NOMO-1 (cell line): Measurements from ENCODE around the gene FHOD3.

ENCODE experiments used
- DNase-seq, 2 experiments: peaks; one replicate each; lab custom pipeline; 2025; ENCODE audit not compliant: unreplicated experiment in 2 of 2; lab: John Stamatoyannopoulos, UW

Gene FHOD3

DNA sequence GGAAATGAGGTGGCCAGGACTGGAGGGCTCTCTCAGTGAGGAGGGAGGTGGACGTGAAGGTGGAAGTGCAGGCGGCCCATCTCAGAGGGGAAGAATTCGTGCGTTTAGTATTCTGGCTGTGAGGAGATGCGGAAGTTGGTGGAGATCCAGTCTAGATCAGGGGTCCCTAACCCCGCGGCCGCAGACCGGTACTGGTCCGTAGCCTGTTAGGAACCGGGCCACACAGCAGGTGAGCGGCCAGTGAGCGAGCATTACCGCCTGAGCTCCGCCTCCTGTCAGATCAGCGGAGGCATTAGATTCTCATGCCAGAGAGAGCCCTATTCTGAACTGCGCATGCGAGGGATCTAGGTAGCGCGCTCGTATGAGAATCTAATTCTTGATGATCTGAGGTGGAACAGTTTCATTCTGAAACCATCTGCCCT lies 1.6 kb upstream of the FHOD3 start:
- no peak for DNase-seq

DNA sequence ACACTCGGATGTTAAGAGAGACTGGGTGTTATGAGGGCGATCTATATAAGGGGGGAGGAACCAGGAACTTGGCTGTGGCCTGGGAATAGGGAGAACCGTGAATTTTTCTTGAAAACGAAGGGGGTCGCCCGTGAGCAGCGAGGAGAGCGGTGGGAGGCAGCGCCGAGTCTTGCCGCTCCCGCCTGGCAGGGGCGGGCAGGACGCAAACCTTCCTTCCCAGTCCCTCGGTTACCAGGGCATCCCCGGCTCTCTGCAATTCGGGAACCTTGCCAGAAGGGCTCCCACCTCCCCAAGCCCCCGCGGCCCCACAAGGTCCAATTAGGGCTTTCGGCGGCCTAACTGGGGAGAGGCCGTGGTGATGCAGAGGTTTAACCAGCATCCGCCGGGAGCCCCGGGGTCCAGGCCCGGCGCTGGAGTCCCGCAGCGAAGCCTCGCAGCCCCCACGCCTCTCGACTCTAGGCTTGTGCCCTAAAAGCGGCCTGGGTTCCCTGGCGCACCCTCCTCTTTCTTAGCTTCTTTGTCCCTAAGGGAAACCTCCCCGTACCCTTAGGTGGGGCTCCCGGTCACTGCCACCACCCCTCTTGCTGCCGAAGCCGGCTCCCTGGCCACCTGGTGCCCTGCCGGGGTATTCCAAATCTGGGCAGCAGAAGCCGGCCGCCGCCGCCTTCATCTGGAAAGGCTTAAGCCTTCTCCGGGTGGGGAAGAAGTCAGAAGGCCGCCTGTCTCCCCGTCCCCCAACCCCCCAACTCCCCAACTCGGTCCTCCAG lies 680 bp upstream of the FHOD3 start:
- DNase-seq, result no peak

DNA sequence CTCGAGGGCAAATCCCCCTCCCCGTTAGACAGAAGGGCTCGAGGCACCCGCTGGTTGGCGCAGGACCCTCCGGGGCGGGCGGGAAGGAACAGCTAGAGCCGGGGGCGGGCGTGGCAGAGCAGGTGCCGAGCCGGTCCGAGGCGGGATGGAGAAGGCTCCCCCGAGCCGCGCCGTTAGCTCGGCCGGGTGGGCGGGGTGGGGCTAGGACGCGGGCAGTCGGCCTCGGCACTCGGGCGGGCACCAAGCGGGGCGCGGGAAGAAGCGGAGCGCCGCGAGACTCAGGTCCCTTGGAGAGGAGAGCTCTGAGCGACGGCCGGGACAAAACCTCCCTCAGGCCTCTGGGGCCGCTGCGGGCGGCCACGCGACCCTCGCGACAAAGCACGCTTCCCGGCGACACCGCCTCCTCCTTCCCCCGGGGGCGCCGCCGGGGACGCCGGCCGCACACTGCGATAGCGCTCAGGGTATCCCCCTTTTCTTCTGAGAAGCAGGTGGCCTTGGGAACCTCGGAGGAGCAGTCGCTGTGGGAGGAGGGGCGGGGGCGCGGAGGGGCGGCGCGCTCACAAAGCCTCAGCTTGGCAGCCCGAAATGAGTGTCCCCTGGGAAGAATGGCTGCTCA lies 721 bp downstream of the FHOD3 start:
- DNase-seq, result no peak

DNA sequence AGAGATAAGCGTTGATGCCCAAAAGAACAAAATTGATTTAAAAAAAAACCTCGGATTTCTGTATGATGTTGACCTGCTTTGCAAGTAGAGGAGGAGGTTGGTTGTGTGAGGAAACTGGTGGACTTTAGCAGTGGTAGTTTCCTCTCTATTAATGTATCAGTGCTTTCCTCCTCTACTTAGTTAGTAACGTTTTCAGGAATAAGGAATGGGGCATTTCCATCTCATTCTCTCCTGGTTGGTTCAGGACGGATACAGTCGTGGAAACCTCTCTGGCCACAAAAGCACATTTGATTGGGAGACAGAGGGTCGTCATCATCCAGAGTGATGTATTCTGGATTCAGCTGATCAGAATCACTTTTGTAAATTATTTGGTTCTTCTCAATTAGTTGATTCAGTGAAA lies 1.5 kb downstream of the FHOD3 start:
- no peak for DNase-seq

DNA sequence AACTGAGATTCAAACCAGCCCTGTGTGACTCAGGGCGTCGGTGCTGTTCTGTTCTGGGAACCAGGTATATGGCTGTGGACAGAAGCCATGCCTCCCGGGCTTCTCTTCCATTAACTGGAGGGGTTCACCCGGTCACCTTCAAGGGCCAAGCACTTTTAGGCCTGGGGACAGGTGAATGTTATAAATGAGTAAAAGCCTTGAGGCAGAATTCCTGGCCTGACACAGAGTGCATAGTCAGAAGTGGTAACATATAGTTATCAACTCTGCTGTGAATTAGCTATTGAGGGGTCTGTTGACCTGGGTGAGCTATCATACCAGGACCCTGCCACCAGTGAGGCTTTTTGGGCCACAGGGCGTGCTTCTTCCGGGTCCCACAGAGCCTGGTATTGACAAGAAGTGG lies 2.7 kb downstream of the FHOD3 start:
- no peak for DNase-seq

DNA sequence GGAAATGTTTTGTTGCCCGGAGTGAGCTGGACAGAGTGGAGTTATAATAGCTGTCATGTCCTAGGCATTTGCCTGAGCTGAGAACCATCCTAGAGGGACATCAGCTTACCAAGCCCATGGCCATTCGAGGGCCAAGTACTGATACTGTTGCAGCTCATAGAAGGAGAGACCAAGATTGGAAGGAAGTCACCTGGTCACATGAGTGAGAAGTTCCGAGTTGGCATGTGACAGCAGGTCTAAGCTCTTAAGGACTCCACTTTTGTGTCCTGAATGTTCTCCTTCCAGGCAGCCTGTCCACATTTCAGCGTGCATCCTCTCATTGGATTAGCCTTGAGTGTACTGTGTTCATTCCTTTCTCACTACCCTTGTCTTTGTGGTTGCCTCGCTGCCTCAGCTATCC lies 4.4 kb downstream of the FHOD3 start:
- DNase-seq, result no peak

DNA sequence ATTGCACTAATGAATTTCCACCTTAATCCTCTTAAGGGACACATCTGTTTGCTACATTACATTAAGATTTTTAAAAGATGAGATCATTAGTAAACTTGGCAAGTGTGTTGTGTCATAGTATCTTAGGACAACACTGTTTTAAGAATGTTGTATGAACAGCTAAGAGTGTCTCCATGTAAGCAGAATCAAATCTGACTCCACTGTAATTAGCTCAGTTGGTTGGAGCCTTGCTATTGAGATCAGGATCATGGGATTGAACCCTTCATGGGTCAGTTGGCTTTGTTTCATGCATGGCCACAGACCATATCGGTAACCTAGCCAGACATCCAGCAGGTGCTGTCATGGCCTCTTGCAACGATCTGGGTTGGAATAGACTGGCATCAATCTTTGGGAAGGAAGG lies 5.2 kb downstream of the FHOD3 start:
- DNase-seq, result no peak

DNA sequence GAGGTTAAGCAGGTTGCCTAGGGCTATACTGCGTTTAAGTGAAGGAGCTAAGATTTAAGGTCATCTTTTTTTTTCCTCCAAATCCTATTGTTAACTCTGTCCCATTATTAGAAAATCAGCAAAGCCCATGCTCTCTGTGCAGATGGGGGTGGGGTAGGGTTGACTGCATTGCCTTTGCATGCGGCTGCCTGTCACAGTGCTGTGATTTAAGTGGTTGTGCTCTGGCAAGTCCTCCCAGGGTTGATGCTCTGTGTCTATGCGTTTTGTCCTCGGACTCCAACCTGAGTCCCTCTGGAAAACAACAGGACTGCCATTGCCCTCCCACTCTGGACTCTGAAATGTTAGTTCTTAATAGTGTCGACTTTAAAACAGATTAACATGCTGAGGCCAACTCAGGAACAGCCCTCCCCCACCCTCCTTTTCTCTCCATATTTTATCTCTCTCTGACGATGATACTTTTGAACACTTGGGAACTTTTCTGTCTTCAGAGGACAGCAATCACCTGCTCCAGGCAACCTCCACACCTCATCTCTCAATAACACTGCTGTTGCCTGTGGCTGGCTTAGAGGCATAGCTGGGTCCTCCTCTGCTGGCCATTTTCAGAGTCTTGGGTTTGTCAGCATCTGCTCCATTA lies 5.8 kb downstream of the FHOD3 start:
- no peak for DNase-seq

DNA sequence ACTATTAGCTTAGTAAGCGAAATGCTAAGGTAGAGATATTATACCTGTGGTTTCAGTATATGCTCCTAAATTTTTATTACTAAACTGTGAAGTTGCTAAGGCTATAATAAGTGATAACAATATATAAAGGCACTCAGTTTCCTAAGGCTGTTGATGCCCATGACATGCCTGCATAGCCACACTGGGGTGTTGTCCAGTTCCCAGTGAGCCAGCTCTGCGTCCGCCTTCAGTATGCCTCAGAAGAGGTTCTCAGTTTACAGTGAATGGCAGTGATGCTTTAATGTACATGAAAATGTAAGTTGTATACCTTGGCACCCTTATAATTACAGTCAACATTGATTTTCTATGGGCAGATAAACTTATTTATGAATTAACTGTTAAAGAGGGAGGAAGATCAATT lies 7.2 kb downstream of the FHOD3 start:
- no peak for DNase-seq

DNA sequence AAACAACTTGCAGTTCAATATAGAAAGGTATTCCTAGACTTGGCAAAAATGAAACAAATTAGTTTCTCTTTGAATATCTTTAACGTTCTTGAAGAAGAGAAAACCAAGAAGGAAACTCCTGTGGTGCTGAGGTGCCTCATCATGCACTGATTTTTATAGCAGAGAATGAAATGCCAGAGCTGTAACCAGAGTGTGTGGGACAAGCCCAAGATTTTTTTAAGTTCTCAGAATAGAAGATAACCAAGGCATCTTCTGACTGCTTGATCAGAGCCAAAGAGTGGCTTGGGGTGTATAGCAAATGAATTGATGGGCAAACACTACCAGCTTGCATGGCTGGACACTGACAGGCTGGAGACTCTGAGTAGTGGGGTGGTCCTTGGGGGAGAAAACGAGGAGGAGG lies 7.9 kb downstream of the FHOD3 start:
- DNase-seq, result no peak

DNA sequence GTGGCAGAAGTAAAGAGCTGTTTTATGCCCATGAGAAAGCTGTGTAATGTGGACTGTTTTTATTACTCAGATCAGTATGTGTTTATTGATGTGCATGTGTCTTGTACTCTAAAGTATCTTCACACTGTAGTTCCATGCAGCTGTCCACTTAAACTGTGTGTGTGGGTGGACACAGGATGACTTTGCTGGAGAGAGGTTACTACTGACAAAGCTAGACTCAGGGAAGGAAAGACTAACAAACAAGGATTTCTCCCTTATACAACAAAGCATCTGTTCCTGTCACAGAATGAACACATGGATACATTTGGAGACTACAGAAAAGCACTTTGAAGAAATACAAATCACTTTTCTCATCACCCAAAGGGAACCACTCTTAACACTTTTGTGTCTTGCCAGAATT lies 10.0 kb downstream of the FHOD3 start:
- DNase-seq, result no peak

DNA sequence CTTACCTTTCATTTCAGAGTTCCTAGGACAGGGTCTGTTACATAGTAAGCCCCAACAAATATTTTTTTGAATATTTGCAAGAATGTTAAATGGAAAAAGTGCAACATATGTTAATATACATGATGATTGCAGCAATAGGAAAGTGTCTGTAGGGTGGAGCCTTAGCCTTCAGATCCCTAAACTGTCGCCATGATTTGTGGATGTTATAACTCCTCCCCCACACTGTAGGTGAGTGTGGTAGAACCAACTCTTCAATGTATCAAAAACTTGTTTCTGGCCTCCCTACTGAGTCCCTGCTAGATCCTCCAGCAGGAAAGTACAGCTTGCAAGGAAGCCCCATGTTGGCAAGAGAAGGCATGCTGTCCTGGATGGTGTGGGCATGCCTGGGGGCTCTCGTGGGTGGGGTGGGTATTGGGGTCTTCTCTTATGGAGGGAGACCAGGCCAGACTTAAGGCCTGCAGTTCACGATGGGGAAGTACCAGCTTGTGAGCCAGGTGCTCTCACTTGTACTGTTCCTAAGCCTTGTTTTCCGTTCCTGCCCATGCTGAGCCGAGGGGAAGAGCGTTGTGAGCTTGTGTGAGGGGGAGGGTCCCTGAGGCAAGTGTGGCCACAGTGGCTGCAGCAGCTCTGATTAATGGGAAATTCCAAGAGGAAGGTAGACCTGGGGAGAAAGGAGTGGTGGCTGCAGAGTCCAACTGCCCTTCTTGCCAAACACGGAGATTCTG lies 11.4 kb downstream of the FHOD3 start:
- DNase-seq, result no peak

DNA sequence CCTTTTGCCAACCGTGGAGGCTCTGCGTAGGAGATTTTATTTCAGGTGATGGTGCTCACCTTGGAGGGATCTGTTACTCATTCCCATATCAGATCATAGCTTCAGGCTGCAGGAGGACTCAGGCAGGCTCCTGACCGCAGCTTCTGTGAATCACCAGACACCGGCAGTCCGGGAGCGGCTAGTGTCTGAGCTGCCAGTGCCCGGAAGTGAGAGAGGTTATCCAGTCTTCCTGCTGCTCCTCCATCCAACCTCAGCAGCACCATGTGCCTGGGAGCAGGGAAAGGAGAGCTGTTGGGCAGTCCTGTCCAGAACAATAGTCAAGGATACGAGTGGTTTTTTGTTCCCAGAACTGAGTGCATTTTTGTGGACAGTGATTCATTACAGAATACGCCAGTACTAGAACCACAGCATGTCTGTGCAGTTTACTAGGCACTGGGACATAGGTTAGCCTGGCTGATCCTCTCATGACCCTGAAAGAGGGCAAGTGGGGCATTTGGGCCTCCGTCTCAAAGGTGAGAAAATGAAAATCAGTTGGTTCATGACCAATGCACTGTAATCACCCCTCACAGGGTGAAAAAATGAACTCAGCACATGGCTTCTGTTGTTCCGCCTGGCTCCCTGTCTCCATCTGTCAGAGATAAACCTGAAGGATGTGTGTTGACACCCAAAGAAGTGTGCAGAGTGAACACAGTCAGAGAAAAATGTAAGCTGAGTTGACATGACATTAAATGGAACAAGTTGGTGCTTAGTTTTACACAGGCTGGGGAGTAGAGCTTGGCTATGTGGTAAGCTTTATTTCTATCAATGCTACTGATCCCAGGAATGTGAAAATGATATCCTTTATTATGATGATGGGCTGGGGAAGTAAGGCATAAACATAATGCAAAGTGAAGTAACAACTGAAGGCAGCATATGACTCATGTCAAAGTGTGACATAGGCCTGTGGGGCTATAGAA lies 12.2 kb downstream of the FHOD3 start:
- DNase-seq, result no peak

DNA sequence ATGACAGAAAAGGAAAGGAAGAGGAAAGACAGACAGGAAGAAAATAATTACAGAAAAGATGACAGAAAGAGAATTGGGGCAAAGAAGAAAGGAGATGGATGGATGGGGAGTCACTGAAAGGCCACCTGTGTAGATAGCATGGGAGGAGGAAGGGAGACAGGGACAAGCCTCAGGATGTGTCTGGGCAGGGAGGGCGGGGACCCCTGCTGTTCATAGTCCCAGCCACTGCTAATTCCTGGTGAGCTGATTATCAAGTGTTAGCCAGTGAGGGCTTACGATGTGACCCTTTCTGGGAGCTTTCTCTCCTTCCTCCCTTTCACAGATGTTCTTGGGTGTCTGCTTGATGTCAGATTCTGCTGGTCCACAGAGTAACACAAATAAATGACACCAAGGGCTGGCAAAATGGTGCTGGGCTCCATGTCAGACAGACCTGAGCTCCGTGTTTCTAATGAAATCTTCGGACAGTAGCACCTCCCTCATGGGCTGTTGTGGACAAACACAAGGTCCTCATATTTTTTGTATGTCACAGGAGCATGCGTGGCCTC lies 13.6 kb downstream of the FHOD3 start:
- no peak for DNase-seq

DNA sequence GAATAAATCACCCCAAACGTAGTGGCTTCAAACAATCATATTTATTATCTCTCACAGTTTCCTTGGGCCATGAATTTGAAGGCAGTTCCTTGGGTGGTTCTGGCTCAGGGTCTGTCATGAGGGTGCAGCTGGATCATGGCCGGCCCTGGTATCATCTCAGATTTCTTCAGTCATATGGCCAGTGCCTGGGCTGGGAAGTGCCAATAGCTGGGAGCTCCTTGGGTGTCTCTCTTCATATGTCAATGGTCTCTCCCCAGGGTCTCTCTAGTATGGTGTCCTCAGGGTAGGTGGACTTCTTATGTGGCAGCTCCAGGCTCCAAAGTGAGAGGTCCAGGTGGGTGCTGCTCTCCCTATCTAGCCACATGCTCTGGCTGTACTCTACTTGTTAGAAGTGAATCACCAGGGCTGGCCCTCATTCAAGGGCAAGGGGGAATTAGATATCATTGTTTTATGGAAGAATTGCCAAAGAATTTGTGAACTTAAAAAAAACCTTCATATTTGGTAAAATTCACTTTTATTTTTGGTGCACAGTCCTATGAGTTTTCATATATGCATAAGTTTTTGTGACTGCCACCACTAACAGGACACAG lies 15.4 kb downstream of the FHOD3 start:
- no peak for DNase-seq

DNA sequence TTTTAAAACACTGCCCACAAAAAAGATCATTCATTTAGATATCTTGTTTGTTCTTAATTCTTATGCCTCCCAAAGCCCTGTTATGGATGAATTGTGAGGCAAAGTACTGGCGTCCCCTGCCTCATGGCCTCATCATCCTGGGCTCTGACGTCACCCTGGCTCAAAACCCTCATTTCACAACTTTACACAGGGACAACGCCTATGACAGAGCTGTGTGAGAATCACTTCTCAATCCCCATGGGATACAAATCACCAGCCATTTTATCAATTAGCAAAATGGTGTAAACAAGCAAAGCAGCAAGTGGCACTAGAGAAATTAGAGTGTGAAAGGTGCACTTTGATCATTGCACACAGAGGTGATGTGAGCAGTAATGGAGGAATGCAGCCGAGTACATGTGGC lies 16.6 kb downstream of the FHOD3 start:
- no peak for DNase-seq

DNA sequence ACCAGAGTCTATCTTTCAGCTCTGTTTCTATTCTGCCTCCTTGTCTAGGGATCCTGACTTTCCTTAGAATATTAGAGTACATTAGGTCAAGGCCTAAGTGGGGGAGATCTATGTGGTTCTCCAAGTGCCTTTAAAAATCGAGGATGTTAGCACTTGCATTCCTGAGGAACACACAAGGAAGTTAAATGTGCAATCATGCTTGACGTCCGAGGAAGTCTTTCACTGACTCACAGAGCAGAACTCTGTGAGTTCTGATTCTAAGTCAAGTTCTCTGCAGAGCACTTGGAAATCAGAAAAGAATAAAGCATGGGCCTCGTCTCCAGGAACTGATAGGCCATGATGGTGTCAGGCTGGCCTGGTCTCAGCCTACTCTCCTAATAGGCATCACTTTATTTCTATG lies 17.2 kb downstream of the FHOD3 start:
- no peak for DNase-seq

DNA sequence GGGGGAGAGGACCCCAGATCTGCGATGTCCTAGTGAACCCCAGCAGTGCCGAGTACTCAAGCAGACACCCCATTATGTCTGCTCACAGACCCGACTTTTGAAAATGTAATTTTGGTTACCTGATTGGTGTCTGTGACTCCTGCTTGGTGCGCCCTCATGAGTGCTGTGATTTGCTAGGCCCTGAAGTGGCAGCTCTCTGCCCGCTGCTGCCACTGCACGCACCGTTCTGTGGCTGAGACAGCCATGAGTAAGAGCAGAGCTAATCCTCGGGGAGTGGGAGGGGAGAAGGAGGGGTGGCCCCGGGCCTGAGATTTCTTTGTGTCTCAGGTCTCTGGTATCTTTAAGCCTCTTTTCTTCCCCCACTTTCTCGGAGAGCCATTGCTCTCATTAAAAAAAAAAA lies 18.2 kb downstream of the FHOD3 start:
- DNase-seq, result no peak

DNA sequence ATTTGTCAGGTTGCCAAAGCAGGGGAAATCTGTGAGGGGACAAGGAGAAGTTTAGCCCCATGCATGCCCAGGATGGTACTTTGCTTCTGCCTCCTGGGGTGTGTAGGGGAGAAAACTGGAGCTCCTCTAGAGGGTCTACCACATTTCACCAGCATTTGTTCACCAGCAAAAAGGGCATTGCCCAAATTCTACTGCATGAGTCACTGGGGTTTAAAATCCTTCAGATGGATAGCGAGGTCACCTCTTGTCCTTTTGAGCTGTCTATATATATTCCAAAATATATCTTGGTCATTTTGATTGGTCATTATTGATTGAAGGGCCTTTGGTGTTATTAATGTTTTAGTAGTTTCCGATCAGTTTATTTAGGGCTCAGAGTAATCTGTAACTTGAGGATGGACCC lies 18.7 kb downstream of the FHOD3 start:
- no peak for DNase-seq
